ENCODE data around the gene CCDC154.
"Not testable (repeated sequence)": the region's sequence is repeated elsewhere in the genome, so short reads cannot be mapped to it uniquely, and the experiment has no call there.

CCDC154 gene, protein sequence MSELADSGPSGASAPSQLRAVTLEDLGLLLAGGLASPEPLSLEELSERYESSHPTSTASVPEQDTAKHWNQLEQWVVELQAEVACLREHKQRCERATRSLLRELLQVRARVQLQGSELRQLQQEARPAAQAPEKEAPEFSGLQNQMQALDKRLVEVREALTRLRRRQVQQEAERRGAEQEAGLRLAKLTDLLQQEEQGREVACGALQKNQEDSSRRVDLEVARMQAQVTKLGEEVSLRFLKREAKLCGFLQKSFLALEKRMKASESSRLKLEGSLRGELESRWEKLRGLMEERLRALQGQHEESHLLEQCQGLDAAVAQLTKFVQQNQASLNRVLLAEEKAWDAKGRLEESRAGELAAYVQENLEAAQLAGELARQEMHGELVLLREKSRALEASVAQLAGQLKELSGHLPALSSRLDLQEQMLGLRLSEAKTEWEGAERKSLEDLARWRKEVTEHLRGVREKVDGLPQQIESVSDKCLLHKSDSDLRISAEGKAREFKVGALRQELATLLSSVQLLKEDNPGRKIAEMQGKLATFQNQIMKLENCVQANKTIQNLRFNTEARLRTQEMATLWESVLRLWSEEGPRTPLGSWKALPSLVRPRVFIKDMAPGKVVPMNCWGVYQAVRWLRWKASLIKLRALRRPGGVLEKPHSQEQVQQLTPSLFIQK

DNA sequence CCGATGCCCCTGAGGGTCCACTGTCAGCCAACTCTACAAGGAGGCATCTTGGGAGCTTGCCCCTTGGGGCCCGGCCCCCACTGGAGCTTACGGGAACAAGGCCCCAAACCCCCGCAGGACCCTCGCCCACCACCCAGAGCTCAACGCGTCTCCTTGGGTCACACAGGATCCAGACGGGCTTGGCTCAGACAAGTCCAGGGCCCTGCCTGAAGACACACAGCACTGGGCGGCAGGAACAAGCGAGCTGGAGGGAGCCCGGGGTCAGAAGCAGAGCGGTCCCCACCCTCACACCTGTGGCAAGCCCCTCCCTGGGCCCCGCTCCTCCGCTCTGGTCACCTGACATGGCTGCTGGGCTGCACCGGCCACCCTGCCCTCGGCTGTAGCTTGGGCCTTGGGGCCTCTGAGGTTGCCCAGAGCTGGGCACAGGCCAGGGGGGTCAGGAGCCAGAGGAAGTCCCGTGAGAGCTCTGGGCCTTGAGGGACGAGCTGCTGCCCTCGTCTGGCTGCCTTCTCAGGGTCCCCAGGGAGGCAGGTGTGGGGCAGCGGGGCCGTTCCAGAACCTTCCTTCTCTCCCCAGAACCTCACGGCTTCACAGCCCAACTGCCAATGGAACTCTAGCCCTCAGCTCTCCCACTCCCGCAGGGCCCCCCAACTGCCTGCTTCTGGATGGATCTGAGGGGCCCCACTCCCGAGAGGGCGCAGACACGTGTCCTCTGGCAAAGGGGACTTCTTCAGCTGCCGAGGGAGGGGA lies at the start of gene CCDC154:
CCDC154 (minus strand) TSS at position 577 of the 750 bp plus-strand sequence; CDS start at position 343, 234 bp downstream.
- no peak for DNase-seq

DNA sequence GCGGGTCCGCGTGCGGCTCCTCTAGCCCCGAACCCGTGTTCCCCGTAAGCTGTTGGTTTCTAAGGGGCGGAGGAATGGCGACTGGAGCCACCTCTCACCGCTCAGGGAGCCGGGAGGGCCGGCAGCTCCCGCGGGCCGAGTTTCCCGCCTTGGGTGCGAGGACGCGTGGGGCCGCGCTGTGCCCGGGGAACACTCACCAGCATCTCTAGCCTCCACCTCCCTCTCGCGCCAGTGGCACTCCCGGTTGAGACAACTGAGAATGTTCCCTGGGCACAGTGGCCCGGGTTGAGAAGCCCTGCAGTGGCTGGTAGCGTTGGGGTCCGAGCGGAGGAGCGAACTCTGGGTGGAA lies 49.4 kb upstream of the CCDC154 start:
- no peak for DNase-seq

DNA sequence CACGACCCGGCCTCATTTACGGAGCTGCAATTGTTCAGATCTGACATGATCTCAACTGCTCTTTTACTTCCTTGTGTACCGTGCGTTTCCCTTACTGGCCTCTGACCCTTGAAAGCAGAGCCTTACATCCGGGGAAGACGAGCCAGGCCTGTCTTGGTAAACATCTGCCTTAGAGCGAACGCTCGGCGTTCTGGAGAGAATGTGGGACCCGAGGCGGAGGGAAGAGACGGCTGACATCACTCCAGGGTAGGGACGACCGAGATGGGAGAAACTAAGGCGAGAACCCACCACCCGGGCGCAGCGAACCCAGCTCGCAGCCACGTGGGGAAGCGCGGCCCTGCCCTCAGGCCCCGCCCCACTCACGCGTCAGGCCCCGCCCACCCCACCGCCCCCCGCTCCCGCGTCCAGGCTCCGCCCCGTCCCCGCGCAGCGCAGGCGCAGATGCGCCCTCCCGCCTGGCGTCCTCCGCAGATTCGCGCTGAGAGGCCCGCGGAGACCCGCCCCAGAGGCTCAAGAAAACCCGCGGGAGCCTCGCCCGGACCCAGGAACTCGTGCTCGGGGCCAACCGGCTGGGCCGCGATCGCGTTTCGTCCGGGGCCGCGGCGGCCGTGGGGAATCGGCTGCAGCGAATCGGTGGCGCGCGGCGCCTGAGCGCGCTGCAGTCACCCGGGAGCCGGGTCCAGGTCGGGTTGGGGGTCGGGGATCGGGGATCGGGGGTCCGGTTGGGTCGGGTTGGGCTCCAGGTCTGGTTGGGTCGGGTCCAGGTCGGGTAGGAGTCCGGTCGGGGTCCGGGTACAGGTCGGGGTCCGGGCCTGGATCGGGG lies 48.8 kb upstream of the CCDC154 start, which contains the start of gene TELO2:
TELO2 (plus strand) TSS at position 438 of the 823 bp plus-strand sequence. CDS start 922 bp downstream, outside the sequence.
- peak; percentile 87 for DNase-seq

DNA sequence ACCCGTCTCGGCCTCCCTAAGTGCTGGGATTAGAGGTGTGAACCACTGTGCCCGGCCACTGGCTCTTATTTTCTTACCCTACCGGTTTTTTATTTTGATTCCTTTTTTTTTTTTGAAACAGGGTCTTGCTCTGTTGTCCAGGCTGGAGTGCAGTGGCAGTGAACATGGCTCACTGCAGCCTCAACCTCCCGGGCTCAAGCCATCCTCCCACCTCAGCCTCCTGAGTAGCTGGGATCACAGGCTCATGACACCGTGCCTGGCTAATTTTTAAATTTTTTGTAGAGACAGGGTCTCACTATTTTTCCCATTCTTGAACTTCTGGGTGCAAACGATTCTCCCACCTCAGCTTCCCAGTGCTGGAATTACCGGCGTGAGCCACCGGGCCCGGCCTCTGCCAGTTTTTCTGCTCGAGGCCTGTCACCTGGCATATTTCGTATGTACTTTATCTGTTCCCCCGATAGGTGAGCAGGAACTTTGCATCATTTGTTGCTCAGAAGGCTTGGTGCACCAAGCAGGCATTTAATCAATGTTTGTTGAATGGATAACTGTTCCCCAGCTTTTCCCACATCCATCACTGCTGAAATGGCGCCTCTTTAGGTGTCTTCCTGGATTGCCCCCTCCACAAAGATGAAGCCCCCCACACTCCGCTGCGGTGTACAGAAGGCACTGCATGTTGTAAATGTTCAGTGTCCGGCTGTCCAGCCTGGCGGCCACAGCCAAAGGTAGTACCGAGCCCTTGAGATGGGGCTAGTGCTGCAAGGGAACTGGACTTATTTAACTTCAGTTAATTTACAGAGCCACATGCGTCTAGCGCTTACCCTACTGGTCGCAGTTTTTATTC lies 47.9 kb upstream of the CCDC154 start:
- no peak for DNase-seq

DNA sequence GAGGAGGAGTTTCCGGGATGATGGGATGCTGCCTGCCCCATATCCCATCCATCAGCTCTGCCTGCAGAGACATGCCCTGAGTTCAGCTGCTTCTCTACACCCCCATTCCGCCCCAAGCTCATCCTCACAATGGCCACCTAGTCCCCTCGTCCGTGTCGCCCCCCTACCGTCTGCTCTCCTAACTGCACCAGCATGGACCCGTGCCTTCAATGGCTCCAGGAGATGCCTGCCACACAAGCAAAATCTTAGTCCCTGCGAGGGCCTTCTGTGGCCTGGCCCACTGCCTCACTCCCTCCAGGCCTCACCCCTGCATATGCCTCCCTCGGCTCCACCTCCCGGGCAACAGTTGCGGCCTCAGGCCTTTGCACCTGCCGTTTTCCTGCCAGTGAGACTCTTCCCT lies 47.0 kb upstream of the CCDC154 start:
- DNase-seq, result no peak

DNA sequence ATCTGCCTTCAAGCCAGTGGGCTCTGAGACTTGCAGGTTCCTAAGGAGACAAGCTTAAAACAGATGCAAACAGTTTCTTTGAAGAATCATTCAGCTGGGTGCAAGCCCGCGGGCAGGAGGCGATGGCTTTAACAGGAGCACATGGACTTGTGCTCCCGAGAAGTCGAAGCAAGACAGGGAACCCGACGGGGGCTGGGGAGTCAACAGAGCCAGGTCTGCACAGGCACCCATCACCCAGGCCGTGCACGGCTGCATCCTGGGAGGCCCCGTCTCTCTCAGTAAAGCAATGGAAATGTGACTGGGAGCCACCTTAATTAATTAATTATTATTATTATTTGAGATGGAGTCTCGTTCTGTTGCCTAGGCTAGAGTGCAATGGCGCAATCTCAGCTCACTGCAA lies 44.7 kb upstream of the CCDC154 start:
- no peak for DNase-seq

DNA sequence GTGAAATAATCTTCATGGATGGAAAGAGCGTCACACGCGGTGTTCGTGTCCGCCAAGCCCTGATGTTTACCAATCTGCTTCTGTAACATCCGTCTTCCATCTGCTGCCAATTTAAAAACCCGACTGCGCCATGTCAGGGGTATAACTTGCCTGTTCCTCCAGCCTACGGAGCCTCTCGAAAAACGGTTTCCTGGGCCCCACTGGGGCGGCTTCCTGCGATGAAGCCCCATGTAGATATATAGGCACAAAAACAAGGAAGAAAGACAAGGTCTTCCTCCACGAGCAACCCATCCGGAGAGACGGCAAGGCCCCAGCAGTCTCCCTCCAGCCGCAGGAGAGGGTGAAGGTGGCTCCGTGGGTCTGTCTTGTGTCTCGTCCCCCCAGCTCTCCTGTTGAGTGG lies 44.3 kb upstream of the CCDC154 start, which contains the start of gene PTX4:
PTX4 (minus strand) TSS at position 326 of the 400 bp plus-strand sequence; CDS start at position 291, 35 bp downstream.
- no peak for DNase-seq

DNA sequence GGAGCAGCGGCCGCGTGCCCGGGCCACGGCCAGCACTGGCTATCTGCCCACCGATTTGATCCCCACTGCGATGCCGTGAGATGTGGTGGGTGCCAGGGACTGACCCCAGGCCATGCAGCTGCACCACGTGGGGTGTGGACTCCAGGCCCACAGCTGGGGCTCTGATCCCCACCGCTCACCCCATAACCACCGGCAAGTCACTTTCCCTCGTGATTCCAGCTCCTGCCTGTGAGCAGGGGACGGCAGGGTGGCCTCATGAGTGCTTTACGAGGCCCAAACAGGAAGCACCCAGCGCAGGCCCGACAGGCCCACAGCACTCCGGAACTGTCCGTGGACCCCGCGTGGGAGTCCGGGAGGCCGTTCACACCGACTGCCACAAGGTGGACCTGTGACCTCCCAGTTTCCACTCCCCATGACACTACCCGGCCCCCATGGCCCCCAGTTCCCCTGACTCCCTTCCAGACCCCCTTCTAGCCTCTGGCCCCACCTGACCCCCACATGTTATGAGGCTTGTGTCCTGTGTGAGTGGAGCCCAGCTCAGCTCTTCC lies 43.8 kb upstream of the CCDC154 start:
- no peak for DNase-seq

DNA sequence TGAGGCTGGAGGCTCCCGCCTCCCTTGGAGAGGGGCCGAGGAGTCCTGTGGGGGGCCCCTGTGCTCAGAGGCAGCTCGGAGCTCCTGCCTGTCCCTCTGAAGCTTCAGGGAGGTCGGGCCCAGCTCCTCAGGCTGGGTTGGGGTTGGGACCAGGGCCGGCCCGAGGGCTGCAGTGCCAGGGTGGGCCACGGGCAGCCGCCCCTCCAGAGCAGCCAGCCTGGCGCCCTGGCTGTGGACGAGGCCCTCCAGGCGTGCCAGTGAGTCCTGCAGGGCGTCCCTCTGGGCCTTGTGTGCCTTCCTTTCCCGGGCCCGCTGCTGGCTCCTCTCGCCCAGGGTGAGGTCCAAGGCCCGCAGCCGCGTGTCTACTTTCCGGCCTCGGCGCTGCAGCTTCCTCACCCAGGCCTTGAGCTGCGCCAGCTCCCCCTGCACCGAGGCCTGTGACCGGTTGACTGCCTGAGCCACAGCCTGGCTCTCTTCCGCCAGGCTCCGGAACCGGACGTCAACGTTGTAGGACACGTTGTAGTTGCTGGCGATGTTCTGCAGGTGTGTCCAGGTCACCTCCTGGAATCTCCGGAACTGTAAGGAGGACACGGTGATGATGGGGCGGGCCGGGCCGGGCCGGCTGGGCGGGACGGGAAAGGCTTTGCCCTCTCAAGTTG lies 43.2 kb upstream of the CCDC154 start:
- DNase-seq, result no peak

DNA sequence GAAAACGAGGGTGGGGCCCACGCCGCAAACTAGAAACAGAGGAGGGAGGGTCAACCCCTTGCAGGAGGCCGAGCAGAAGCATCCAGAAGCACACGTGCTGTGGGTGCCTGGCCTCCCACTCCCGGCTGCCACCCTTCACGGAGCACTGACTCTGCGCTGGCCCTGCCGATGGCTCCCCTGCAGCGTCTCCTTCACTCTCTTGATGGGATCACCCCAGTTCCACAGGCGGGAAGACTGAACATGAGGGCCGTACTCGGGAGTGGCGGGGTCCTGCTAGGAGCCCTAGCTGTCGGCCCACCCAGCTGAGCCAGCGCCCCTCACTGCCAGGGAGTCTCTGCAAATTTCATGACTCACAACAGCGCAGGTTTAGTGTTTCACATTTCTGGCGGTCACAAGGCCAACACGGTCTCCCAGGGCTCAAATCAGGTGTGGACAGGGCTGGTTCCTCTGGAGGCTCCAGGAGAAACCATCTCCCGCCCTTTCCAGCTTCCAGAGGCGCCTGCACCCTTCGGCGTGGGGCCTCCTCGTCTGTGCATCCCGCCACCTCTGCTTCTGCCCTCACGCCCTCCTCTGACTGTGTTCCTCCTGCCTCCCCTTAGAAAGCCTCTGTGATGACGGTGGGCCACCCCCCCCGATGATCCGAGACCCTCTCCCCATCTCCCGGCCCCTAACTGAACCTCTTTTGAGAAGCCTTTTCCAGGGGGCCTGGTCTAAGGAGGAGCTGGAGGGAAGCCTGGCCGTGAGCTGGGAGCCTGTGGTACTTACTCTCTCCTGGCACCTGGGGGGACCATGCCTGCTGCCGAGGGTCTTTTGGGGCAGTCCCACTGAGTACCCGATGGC lies 42.4 kb upstream of the CCDC154 start:
- DNase-seq, result no peak

DNA sequence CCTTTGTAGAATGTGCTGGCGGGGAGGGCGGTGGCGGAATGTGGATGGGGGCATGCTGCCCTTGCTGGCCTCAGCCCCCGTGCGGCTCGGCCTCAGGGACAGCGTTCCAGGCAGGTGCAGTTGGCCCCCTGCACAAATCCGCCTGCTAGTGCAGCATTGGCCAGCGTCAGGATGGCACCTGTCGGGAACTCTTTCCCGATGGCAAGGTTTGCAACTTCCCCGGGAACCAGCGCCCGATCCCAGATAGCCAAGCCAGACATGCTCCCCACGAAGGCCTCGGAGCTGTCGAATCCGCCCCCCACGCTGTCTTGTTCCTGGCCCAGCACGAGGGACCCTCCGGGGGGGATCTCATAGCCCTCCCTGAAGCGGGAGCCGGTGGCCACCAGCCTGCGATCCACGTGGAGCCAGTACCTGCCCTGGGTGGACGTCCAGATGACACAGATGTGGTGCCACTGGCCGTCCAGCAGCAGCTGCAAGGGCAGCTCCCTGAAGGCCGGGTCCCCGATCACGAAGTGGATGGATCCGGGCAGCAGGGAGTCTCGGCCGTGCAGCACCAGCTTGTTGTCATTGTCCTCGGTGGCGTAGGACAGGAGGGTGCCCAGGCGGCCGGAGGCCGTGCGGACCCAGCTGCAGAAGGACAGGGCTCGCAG lies 41.6 kb upstream of the CCDC154 start:
- DNase-seq, result no peak

DNA sequence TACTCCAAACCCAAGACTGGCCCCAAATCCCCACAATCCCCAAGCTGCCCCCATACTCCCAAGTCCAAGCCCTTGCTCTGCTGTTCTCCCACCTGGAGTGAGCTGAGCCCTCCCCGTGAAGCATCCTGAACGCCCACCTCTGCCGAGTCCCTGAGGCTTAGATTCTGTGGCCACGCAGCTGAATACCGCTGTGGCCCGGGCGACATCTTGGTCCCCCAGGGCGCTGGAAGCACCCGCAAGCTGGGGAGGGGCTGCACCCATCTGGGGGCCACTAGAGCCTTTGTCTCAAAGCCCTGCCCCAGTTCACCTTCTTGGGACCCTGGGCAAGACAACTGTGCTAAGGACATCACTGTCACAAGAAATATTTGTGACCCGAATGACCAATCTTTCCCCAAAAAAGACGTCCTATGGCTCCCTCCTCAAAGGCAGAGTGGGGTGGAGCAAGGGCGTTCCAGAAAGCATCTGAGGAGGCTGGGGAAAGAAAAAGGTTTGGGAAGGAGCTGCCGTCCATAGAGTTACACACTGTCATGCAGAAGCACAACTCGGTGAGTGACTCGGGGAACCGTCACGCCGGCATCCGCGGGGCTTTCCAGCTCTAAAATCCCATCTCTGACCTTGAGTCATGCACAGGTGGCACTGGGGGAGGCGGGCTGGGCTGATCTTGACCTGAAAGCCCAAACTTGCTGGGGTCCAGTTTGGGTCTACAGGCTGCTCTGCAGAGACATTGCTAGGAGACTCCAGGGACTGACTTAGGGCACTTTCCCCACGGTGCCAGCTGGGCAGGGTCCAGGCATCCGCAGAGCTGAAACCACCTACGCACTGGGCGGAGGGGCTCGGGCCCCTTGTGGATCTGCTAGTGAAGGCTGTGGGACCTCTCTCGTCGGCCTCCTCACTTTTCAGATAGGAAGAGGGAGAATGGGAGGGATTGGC lies 37.8 kb upstream of the CCDC154 start:
- DNase-seq, result no peak

DNA sequence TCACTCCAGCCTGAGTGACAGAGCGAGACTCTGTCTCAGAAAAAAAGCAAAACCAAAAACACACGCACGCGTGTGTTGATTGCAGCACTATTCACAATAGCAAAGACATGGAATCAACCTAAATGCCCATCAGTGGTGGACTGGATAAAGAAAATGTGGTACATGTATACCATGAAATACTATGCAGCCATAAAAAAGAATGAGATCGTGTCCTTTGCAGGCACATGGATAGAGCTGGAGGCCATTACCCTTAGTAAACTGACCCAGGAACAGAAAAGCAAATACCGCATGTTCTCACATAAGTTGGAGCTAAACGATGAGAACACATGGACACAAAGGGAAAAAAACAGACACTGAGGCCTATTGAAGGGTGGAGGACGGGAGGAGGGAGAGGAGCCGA lies 34.6 kb upstream of the CCDC154 start:
- DNase-seq, result not testable (repeated sequence)

DNA sequence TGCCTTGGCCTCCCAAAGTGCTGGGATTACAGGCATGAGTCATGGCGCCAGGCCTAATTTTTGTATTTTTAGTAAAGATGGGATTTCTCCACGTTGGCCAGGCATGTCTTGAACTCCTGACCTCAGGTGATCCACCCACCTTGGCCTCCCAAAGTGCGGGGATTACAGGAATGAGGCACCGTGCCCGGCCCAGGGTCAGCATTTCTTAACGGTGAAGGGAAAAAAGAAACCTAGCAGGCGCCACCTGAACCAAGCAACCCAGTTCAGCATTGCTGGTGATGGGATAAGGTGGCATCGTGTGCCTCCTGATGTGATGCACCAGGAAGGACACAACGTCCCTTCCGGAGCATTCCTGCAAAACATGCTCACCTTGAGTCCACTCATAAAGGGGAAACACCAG lies 32.7 kb upstream of the CCDC154 start:
- no peak for DNase-seq

DNA sequence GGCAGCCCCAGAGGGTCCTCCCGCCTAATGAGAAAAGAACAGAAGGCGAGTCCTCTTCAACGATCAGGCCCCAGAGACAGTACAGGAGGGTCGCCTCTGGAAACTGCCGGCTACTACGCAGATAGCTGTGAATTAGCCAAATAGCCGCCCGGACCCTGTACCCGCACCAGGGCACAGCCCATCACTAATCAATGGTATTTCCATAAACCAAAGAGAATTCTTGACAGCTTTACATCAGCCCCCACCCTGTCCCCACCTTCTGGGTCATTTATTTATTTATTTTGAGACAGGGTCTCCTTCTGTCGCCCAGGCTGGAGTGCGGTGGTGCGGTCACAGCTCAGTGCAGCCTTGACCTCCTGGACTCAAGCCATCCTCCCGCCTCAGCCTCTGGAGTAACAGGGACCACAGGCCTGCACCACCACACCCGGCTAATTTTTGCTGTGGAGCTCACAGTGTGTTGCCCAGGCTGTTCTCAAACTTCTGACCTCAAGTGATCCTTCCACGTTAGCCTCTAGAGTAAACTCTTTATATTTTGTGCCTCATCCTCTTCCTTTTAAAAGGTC lies 31.3 kb upstream of the CCDC154 start:
- DNase-seq, result no peak

DNA sequence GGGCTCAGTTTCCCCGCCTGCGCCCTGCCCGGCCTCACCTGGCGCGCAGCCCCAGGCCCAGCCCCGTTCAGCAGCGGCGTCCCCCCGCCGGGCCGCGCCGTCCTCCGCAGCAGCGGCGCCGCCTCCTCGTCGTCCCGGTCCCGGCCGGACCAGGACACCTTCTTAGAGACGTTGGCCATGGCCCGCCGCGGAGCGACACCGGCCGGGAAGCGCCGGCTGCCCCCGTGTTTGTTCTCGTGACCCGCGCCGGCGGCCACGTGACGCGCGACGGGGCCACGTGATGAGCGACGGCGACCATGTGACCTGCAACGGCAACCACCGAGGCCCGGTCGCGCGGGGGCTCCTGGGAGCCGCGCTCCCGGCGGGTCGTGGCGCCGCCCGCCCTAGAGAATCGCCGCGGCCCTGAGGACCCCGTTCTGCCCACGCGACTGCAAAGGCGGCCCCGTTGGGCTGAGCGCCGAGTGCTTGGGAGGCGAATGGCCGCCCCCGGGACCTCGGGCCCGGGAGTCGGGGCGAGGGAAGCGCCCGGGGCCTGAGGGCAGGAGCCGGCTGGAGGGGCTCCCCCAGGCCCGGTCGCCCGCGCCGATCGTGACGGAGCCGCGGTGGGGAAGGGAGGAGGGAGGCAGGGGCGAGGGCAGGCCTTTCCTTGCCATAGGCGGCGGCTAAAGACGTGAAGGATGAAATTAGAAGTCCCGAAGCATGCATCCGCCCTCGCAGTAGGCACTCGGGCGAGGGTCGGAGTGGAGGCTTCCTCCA lies 30.6 kb upstream of the CCDC154 start, which contains the start of gene CLCN7:
CLCN7 (minus strand) TSS at position 233 of the 756 bp plus-strand sequence; CDS start at position 179, 54 bp downstream.
- peak; percentile 89 for DNase-seq

All from stimulated activated CD4-positive, alpha-beta T cell treated with anti-CD3 and anti-CD28 coated beads, Interleukin-4, amount 100 ng/mL, for 1 hour (primary cell).